ENCODE measurements around the gene HSD17B11.
A peak's percentile ranks its signal among the peaks of the same experiment; 100 is the strongest.
"Not testable (repeated sequence)": the region's sequence is repeated elsewhere in the genome, so short reads cannot be mapped to it uniquely, and the experiment has no call there.

Gene HSD17B11

GRCh38 chr4:87390891-87391575 is at the start of gene HSD17B11:
Gene HSD17B11, minus strand, starts transcription at chr4:87391188. Its CDS starts 118 bp downstream, at chr4:87391070.
- H3K27ac ChIP-seq, result peak within 1 kb of the TSS; percentile 77
- H3K4me3 ChIP-seq, result peak within 1 kb of the TSS; percentile 95
- peak; percentile 67 for DNase-seq (ENCODE audit: low read depth, low spot score)
- peak within 1 kb of the TSS; percentile 90 for H3K9ac ChIP-seq (ENCODE audit: insufficient read length)
- H3K36me3 ChIP-seq (ENCODE audit: insufficient read depth, low read length), result 0 out of 2 replicates have a peak, but pooled peaks cover 3% of the 10 kb centered on the region
- TF ChIP-seq POLR2AphosphoS5 (IDR thresholded peaks at IDR 0.05; ENCODE audit: borderline replicate concordance, low read depth, low read length), result peak; percentile 95
- no peak for TF ChIP-seq FOXP2 (optimal IDR thresholded peaks at IDR 0.05; ENCODE audit: control extremely low read depth, extremely low read length, insufficient read depth)
- no peaks in the 10 kb centered on the region for H3K9me3 ChIP-seq (ENCODE audit: low read depth, low read length)

GRCh38 chr4:87433342-87433741 is 42.4 kb upstream of the HSD17B11 start:
- Histone ChIP-seq H3K9me3 (ENCODE audit: low read depth, low read length) (no peaks in the 10 kb centered on the region), H3K4me3 (no peak overlapping the region)

GRCh38 chr4:87430038-87430437 is 39.0 kb upstream of the HSD17B11 start:
- Histone ChIP-seq H3K4me3 (no peak overlapping the region), H3K9me3 (ENCODE audit: low read depth, low read length) (no peaks in the 10 kb centered on the region), H3K9ac (ENCODE audit: insufficient read length) (no peak overlapping the region), H3K27ac (no peak overlapping the region), H3K36me3 (ENCODE audit: insufficient read depth, low read length) (peaks cover 2% of the 10 kb centered on the region)
- TF ChIP-seq POLR2AphosphoS5 (IDR thresholded peaks at IDR 0.05; ENCODE audit: borderline replicate concordance, low read depth, low read length), result no peak
- no peak for TF ChIP-seq EZH2 (IDR thresholded peaks at IDR 0.05)
- TF ChIP-seq FOXP2 (optimal IDR thresholded peaks at IDR 0.05; ENCODE audit: control extremely low read depth, extremely low read length, insufficient read depth), result no peak
- no peak for DNase-seq (ENCODE audit: low read depth, low spot score)

More at GRCh38 chr4:87433342-87433741, 42.4 kb upstream of the HSD17B11 start:
- Histone ChIP-seq H3K36me3 (ENCODE audit: insufficient read depth, low read length) (peaks cover 25% of the 10 kb centered on the region), H3K9ac (ENCODE audit: insufficient read length) (no peak overlapping the region), H3K27ac (no peak overlapping the region)
- TF ChIP-seq EZH2 (IDR thresholded peaks at IDR 0.05) (no peak), FOXP2 (optimal IDR thresholded peaks at IDR 0.05; ENCODE audit: control extremely low read depth, extremely low read length, insufficient read depth) (no peak), POLR2AphosphoS5 (IDR thresholded peaks at IDR 0.05; ENCODE audit: borderline replicate concordance, low read depth, low read length) (no peak)
- no peak for DNase-seq (ENCODE audit: low read depth, low spot score)

- Histone ChIP-seq H3K9ac (ENCODE audit: insufficient read length) (no peak overlapping the region), H3K36me3 (ENCODE audit: insufficient read depth, low read length) (no peaks in the 10 kb centered on the region; the same call in 1 of the 2 replicates), H3K9me3 (ENCODE audit: low read depth, low read length) (no peaks in the 10 kb centered on the region), H3K4me3 (no peak overlapping the region), H3K27ac (no peak overlapping the region)
- DNase-seq (ENCODE audit: low read depth, low spot score), result no peak
- no peak for TF ChIP-seq EZH2 (IDR thresholded peaks at IDR 0.05)
- no peak for TF ChIP-seq POLR2AphosphoS5 (IDR thresholded peaks at IDR 0.05; ENCODE audit: borderline replicate concordance, low read depth, low read length)
- no peak for TF ChIP-seq FOXP2 (optimal IDR thresholded peaks at IDR 0.05; ENCODE audit: control extremely low read depth, extremely low read length, insufficient read depth)
Measured at GRCh38 chr4:87428979-87429378, 38.0 kb upstream of the HSD17B11 start.

- H3K36me3 ChIP-seq (ENCODE audit: insufficient read depth, low read length), result no peaks in the 10 kb centered on the region; the same call in 1 of the 2 replicates
- no peak overlapping the region for H3K4me3 ChIP-seq
- peak; percentile 31; the same call in 1 of the 2 replicates for TF ChIP-seq POLR2AphosphoS5 (IDR thresholded peaks at IDR 0.05; ENCODE audit: borderline replicate concordance, low read depth, low read length)
- no peak for TF ChIP-seq FOXP2 (optimal IDR thresholded peaks at IDR 0.05; ENCODE audit: control extremely low read depth, extremely low read length, insufficient read depth)
- H3K9ac ChIP-seq (ENCODE audit: insufficient read length), result no peak overlapping the region
- H3K27ac ChIP-seq, result no peak overlapping the region
- H3K9me3 ChIP-seq (ENCODE audit: low read depth, low read length), result no peaks in the 10 kb centered on the region
- no peak for DNase-seq (ENCODE audit: low read depth, low spot score)
Measured at GRCh38 chr4:87427518-87427868, 36.5 kb upstream of the HSD17B11 start.

- no peak for DNase-seq (ENCODE audit: low read depth, low spot score)
- no peak overlapping the region for H3K9ac ChIP-seq (ENCODE audit: insufficient read length)
- H3K27ac ChIP-seq, result no peak overlapping the region
- no peaks in the 10 kb centered on the region for H3K9me3 ChIP-seq (ENCODE audit: low read depth, low read length)
- no peak overlapping the region for H3K4me3 ChIP-seq
- TF ChIP-seq POLR2AphosphoS5 (IDR thresholded peaks at IDR 0.05; ENCODE audit: borderline replicate concordance, low read depth, low read length), result no peak
- TF ChIP-seq EZH2 (IDR thresholded peaks at IDR 0.05), result no peak
- no peak for TF ChIP-seq FOXP2 (optimal IDR thresholded peaks at IDR 0.05; ENCODE audit: control extremely low read depth, extremely low read length, insufficient read depth)
- H3K36me3 ChIP-seq (ENCODE audit: insufficient read depth, low read length), result no peaks in the 10 kb centered on the region; the same call in 1 of the 2 replicates
Measured at GRCh38 chr4:87426865-87427517, 36.0 kb upstream of the HSD17B11 start.

- Histone ChIP-seq H3K27ac (no peak overlapping the region), H3K36me3 (ENCODE audit: insufficient read depth, low read length) (no peaks in the 10 kb centered on the region; the same call in 1 of the 2 replicates), H3K9ac (ENCODE audit: insufficient read length) (no peak overlapping the region), H3K4me3 (no peak overlapping the region), H3K9me3 (ENCODE audit: low read depth, low read length) (no peaks in the 10 kb centered on the region)
- TF ChIP-seq FOXP2 (optimal IDR thresholded peaks at IDR 0.05; ENCODE audit: control extremely low read depth, extremely low read length, insufficient read depth), result no peak
- no peak for TF ChIP-seq EZH2 (IDR thresholded peaks at IDR 0.05)
- no peak for TF ChIP-seq POLR2AphosphoS5 (IDR thresholded peaks at IDR 0.05; ENCODE audit: borderline replicate concordance, low read depth, low read length)
- no peak for DNase-seq (ENCODE audit: low read depth, low spot score)
Measured at GRCh38 chr4:87425711-87426110, 34.7 kb upstream of the HSD17B11 start.

- peak overlapping the region; percentile 89 for H3K4me3 ChIP-seq
- H3K9ac ChIP-seq (ENCODE audit: insufficient read length), result peak overlapping the region; percentile 86
- not testable (repeated sequence) for DNase-seq (ENCODE audit: low read depth, low spot score); H3K36me3 ChIP-seq (ENCODE audit: insufficient read depth, low read length); H3K27ac ChIP-seq; H3K9me3 ChIP-seq (ENCODE audit: low read depth, low read length)
Measured at GRCh38 chr4:87424099-87424543, 33.1 kb upstream of the HSD17B11 start.
